Smooth muscle cell (in vitro differentiated cells): ENCODE data around the gene GRIP2. TPM values are rescaled to one million over a fixed set of nuclear protein-coding genes. Genes with fewer than 3 reads are reported as not detected.

ENCODE experiments used
- DNase-seq: peaks from one replicate; lab custom pipeline; 2025; ENCODE audit not compliant: unreplicated experiment; lab: John Stamatoyannopoulos, UW
- H2AFZ ChIP-seq: fragments of 200-600 bp; sonication (generic); 2 replicates; pipeline ENCODE4 v1.6.0; 2016; ENCODE audit warnings: antibody characterized with exemption, low read depth, mild to moderate bottlenecking
- H3F3A ChIP-seq: fragments of 200-600 bp; sonication (generic); 2 replicates; pipeline ENCODE4 v1.6.0; 2017; ENCODE audit warnings: antibody characterized with exemption, low read depth
- H3K27ac ChIP-seq: fragments of 200-600 bp; sonication (generic); 2 replicates; pipeline ENCODE4 v1.5.1; 2016; ENCODE audit warnings: low read depth, mild to moderate bottlenecking
- H3K27me3 ChIP-seq: fragments of 200-600 bp; sonication (generic); 2 replicates; pipeline ENCODE4 v1.6.1; 2016; ENCODE audit warnings: low read depth, mild to moderate bottlenecking
- H3K36me3 ChIP-seq: fragments of 200-600 bp; sonication (generic); 2 replicates; pipeline ENCODE4 v1.5.1; 2016; ENCODE audit warnings: low read depth
- H3K4me1 ChIP-seq: fragments of 200-600 bp; sonication (generic); 2 replicates; pipeline ENCODE4 v1.5.1; 2016; ENCODE audit warnings: low read depth
- H3K4me2 ChIP-seq: fragments of 200-600 bp; sonication (generic); 2 replicates; pipeline ENCODE4 v1.6.0; 2016; ENCODE audit warnings: mild to moderate bottlenecking
- H3K4me3 ChIP-seq: fragments of 200-600 bp; sonication (generic); 2 replicates; pipeline ENCODE4 v1.5.1; 2016; ENCODE audit warnings: mild to moderate bottlenecking
- H3K79me2 ChIP-seq: fragments of 200-600 bp; sonication (generic); 2 replicates; pipeline ENCODE4 v1.6.0; 2016; ENCODE audit warnings: low read depth, mild to moderate bottlenecking
- H3K9ac ChIP-seq: fragments of 200-600 bp; sonication (generic); 2 replicates; pipeline ENCODE4 v1.6.0; 2016; ENCODE audit warnings: low read depth
- H3K9me3 ChIP-seq: fragments of 200-600 bp; sonication (generic); replicated peaks from 2 replicates; pipeline ENCODE4 v1.5.1; 2016; ENCODE audit warnings: low read depth
- H4K20me1 ChIP-seq: fragments of 200-600 bp; sonication (generic); 2 replicates; pipeline ENCODE4 v1.6.0; 2016; ENCODE audit warnings: low read depth
- WGBS: methylation state at CpG from one replicate; pipeline ENCODE4 v1.1.7; 2016; ENCODE audit warnings: low lambda C conversion rate; 5-methylcytosine and 5-hydroxymethylcytosine counted together
- polyA plus RNA-seq: library from polyadenylated mRNA; unstranded; fragments of >200 nt; fragmentation: Nextera tagmentation; extraction: Ambion mirVana; gene quantifications from 2 replicates; pipeline ENCODE4 v1.2.1, GENCODE V29; 2016
- total RNA-seq: library from RNA; depleted of rRNA; stranded (reverse); fragments of >200 nt; gene quantifications from 2 replicates; pipeline ENCODE4 v1.2.3, GENCODE V29; 2014
- TF ChIP-seq, protein P1 (sequence below): fragments of 200-600 bp; sonication (generic); IDR thresholded peaks from 2 replicates; pipeline ENCODE4 v1.5.1; 2017; ENCODE audit warnings: borderline replicate concordance, mild to moderate bottlenecking, antibody characterized with exemption; ENCODE audit not compliant: insufficient read depth, poor library complexity, severe bottlenecking

Gene GRIP2
- total and polyA plus RNA-seq, 2 experiments from 2014 or later, result 2.0 to 6.5 TPM

DNA sequence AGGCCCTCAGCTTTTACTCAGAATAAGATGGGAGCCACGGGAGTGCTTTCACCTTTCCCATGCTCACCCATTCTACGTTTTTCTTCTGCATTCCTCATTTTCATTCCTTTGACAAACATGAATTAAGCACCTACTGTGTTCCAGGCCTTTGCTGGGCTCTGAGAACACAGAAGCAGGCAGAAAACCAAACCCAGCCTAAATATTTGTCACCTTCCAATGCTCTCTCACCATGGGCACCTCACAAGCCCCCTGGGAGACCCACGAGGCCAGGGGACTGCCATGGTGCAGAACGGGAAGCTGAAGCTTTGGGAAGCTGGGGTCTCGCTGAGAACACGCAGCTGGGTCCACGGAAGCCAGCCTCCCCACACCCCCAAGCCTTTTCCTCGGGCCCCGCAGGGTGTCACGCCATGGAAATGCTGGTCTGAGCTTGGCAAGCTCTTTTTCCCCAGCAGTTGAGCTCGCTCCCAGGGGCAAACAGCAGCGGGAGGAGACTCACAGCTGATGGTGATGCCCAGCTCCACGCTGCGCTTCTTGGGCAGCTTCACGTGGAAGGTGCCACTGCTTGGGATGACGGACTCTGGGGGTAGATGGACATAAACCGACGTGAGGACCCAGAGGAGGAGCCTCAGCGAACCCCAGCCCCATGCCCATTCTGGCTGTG, 27.7 kb downstream of the GRIP2 start:
- H3K79me2 ChIP-seq, result no peaks in the 10 kb centered on the region
- peaks cover 3% of the 10 kb centered on the region for H3K4me1 ChIP-seq
- no peak overlapping the region for H3K27ac ChIP-seq
- DNase-seq, result no peak
- H3K9ac ChIP-seq, result no peak overlapping the region
- H3F3A ChIP-seq, result no peaks in the 10 kb centered on the region
- TF ChIP-seq, protein P1, sequence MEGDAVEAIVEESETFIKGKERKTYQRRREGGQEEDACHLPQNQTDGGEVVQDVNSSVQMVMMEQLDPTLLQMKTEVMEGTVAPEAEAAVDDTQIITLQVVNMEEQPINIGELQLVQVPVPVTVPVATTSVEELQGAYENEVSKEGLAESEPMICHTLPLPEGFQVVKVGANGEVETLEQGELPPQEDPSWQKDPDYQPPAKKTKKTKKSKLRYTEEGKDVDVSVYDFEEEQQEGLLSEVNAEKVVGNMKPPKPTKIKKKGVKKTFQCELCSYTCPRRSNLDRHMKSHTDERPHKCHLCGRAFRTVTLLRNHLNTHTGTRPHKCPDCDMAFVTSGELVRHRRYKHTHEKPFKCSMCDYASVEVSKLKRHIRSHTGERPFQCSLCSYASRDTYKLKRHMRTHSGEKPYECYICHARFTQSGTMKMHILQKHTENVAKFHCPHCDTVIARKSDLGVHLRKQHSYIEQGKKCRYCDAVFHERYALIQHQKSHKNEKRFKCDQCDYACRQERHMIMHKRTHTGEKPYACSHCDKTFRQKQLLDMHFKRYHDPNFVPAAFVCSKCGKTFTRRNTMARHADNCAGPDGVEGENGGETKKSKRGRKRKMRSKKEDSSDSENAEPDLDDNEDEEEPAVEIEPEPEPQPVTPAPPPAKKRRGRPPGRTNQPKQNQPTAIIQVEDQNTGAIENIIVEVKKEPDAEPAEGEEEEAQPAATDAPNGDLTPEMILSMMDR, result no peak
- WGBS, result 92% methylated on average over 19 of the region's 19 CpGs
- H3K4me2 ChIP-seq, result no peak overlapping the region
- no peaks in the 10 kb centered on the region for H3K27me3 ChIP-seq
- no peaks in the 10 kb centered on the region for H4K20me1 ChIP-seq
- no peak overlapping the region for H2AFZ ChIP-seq
- H3K9me3 ChIP-seq, result no peaks in the 10 kb centered on the region
- no peaks in the 10 kb centered on the region for H3K36me3 ChIP-seq
- no peak overlapping the region for H3K4me3 ChIP-seq

- Histone ChIP-seq H3K4me2 (no peak overlapping the region), H3K79me2 (no peaks in the 10 kb centered on the region), H3K4me3 (no peak overlapping the region), H3K9ac (no peak overlapping the region), H3F3A (no peaks in the 10 kb centered on the region), H3K27ac (no peak overlapping the region), H3K27me3 (no peaks in the 10 kb centered on the region), H4K20me1 (no peaks in the 10 kb centered on the region), H3K9me3 (no peaks in the 10 kb centered on the region), H3K36me3 (no peaks in the 10 kb centered on the region), H2AFZ (no peak overlapping the region), H3K4me1 (peaks cover 3% of the 10 kb centered on the region)
- WGBS, result 90% methylated on average over 12 of the region's 12 CpGs
- DNase-seq, result no peak
- TF ChIP-seq, protein P1, result no peak
Observed at GRCh38 chr3:14511623-14512280, 28.4 kb downstream of the GRIP2 start.

GRCh38 chr3:14510838-14511622, 29.1 kb downstream of the GRIP2 start:
- WGBS, result 94% methylated on average over 23 of the region's 23 CpGs
- TF ChIP-seq, protein P1, result no peak

More at GRCh38 chr3:14510838-14511622, 29.1 kb downstream of the GRIP2 start:
- H3F3A ChIP-seq, result no peaks in the 10 kb centered on the region
- peaks cover 3% of the 10 kb centered on the region for H3K4me1 ChIP-seq
- no peaks in the 10 kb centered on the region for H3K27me3 ChIP-seq
- no peaks in the 10 kb centered on the region for H4K20me1 ChIP-seq
- H2AFZ ChIP-seq, result no peak overlapping the region
- H3K9ac ChIP-seq, result no peak overlapping the region
- no peaks in the 10 kb centered on the region for H3K9me3 ChIP-seq
- H3K79me2 ChIP-seq, result no peaks in the 10 kb centered on the region
- H3K27ac ChIP-seq, result no peak overlapping the region
- no peak overlapping the region for H3K4me3 ChIP-seq
- no peak for DNase-seq
- no peak overlapping the region for H3K4me2 ChIP-seq
- no peaks in the 10 kb centered on the region for H3K36me3 ChIP-seq
